Naive thymus-derived CD8-positive, alpha-beta T cell (primary cell): Measurements from ENCODE around the gene APOBR. TPM values are rescaled to one million over a fixed set of nuclear protein-coding genes. Genes with fewer than 3 reads are reported as not detected.
"Not testable (repeated sequence)": the region's sequence is repeated elsewhere in the genome, so short reads cannot be mapped to it uniquely, and the experiment has no call there.

Experiments
- ATAC-seq, 2 donors: fragments of 150-1000 bp; cut with Tn5 transposase in 1 of 2; sonication (Bioruptor Pico), chemical (Tn5 transposase) in 1 of 2; 1 replicate in 1 of 2; 2 replicates in 1 of 2; pipeline ENCODE4 v1.10.0; 2021; ENCODE audit warnings: mild to moderate bottlenecking in 2 of 2, moderate library complexity in 2 of 2
- POLR2A ChIA-PET: fragments of 350-600 bp; sonication (Branson Sonifier 250); formaldehyde crosslinking; loops from one replicate; lab custom pipeline; 2021; ENCODE audit warnings: antibody characterized with exemption; lab: Charles Lee
- DNase-seq, 10 donors: peaks; one replicate each; pipeline versions ENCODE4 v3.0.0 to v3.0.0-alpha.2; 2020 to 2022
- H3K27ac Mint-ChIP-seq, 10 donors: one replicate each; pipeline ENCODE4 v1.8.0; 2020 to 2022; ENCODE audit warnings: mild to moderate bottlenecking in 10 of 10, mixed read lengths in 10 of 10, moderate library complexity in 4 of 10, inconsistent platforms in 1 of 10
- H3K27me3 Mint-ChIP-seq, 5 donors: one replicate each; pipeline ENCODE4 v1.8.0; 2021 to 2022; ENCODE audit warnings: mixed read lengths in 5 of 5
- H3K36me3 Mint-ChIP-seq, 3 donors: one replicate each; pipeline ENCODE4 v1.8.0; 2020 to 2022; ENCODE audit warnings: mixed read lengths in 3 of 3, mild to moderate bottlenecking in 2 of 3, inconsistent platforms in 1 of 3
- H3K4me1 Mint-ChIP-seq, 4 donors: one replicate each; pipeline ENCODE4 v1.8.0; 2021 to 2022; ENCODE audit warnings: mixed read lengths in 4 of 4
- H3K4me3 Mint-ChIP-seq, 10 donors: one replicate each; pipeline ENCODE4 v1.8.0; 2020 to 2022; ENCODE audit warnings: mild to moderate bottlenecking in 10 of 10, mixed read lengths in 10 of 10, moderate library complexity in 6 of 10, inconsistent platforms in 1 of 10
- H3K9me3 Mint-ChIP-seq, 9 donors: one replicate each; pipeline ENCODE4 v1.8.0; 2020 to 2022; ENCODE audit warnings: mixed read lengths in 9 of 9, mild to moderate bottlenecking in 3 of 9, inconsistent platforms in 1 of 9, moderate library complexity in 1 of 9
- polyA plus RNA-seq, 3 donors: library from polyadenylated mRNA; unstranded; fragments of 300-500 nt; fragmentation: Illumina TruSeq; gene quantifications; one replicate each; pipeline ENCODE4 v1.2.3, GENCODE V29; 2021
- total RNA-seq, 8 experiments: library from RNA in 2 of 8; stranded (reverse) in 2 of 8; gene quantifications; one replicate each; pipeline ENCODE4 v1.2.3 and lab custom pipeline; 2021 to 2026

The APOBR gene
- total and polyA plus RNA-seq, 5 experiments from 2014 or later = 0.38 to 9.0 (median 1.1) TPM

- Mint-ChIP-seq H3K36me3 (no peaks in the 10 kb centered on the region), H3K27me3 (no peaks in the 10 kb centered on the region), H3K9me3 (no peaks in the 10 kb centered on the region), H3K27ac (no peak overlapping the region), H3K4me1 (peaks cover 0 to 7% (median 3%) of the 10 kb centered on the region in 4 donors), H3K4me3 (no peak overlapping the region)
- no peak for ATAC-seq
- POLR2A ChIA-PET = interaction anchor here (1.2 to 1.4 kb wide), 2 partner anchors 11 to 27 kb away, joined by 3 to 7 read pairs; partner anchors contain the start of gene APOBR
- no peak for DNase-seq
Observed at GRCh38 chr16:28520672-28521071, 26.2 kb downstream of the APOBR start.

GRCh38 chr16:28521436-28521835 lies 27.0 kb downstream of the APOBR start:
- Mint-ChIP-seq H3K9me3 (no peaks in the 10 kb centered on the region), H3K4me1 (peaks cover 0 to 7% (median 3%) of the 10 kb centered on the region in 4 donors), H3K27me3 (no peaks in the 10 kb centered on the region), H3K36me3 (no peaks in the 10 kb centered on the region), H3K27ac (peak overlapping the region in 2 of 10 donors; percentile 15 to 72), H3K4me3 (no peak overlapping the region)
- POLR2A ChIA-PET = interaction anchor here (1.4 kb wide), 1 partner anchor 27 kb away, joined by 7 read pairs; the partner anchor contains the start of gene APOBR
- no peak for DNase-seq
- no peak for ATAC-seq

GRCh38 chr16:28522792-28523191 lies 28.3 kb downstream of the APOBR start:
- DNase-seq = no peak
- no peaks in the 10 kb centered on the region for H3K36me3 Mint-ChIP-seq
- H3K4me1 Mint-ChIP-seq = peaks cover 0 to 7% (median 3%) of the 10 kb centered on the region in 4 donors
- H3K4me3 Mint-ChIP-seq = no peak overlapping the region
- no peaks in the 10 kb centered on the region for H3K27me3 Mint-ChIP-seq
- H3K27ac Mint-ChIP-seq = peak overlapping the region in 2 of 10 donors; percentile 1 to 2
- POLR2A ChIA-PET = interaction anchor here (0.7 to 0.9 kb wide), 2 partner anchors 11 to 398 kb away, joined by 3 read pairs; no protein-coding TSS in a partner anchor
- ATAC-seq = no peak
- no peaks in the 10 kb centered on the region for H3K9me3 Mint-ChIP-seq

- Mint-ChIP-seq H3K4me1 (peaks cover 0 to 7% (median 3%) of the 10 kb centered on the region in 4 donors), H3K4me3 (no peak overlapping the region), H3K36me3 (no peaks in the 10 kb centered on the region), H3K27me3 (no peaks in the 10 kb centered on the region), H3K9me3 (no peaks in the 10 kb centered on the region), H3K27ac (peak overlapping the region in 8 of 10 donors; percentile 12 to 87 (median 20))
- ATAC-seq = peak in 1 of 2 donors; percentile 48
- no peak for DNase-seq
- POLR2A ChIA-PET = interaction anchor here (0.9 kb wide), 1 partner anchor 297 kb away, joined by 4 read pairs; no protein-coding TSS in a partner anchor
Observed at GRCh38 chr16:28524681-28525171, 30.3 kb downstream of the APOBR start.

GRCh38 chr16:28526201-28527099 lies 32.0 kb downstream of the APOBR start:
- H3K9me3 Mint-ChIP-seq = no peaks in the 10 kb centered on the region
- H3K27me3 Mint-ChIP-seq = no peaks in the 10 kb centered on the region
- peak overlapping the region in 4 of 10 donors; percentile 38 to 69 (median 54) for H3K27ac Mint-ChIP-seq
- no peak overlapping the region for H3K4me3 Mint-ChIP-seq
- DNase-seq (no peak), ATAC-seq (no peak)
- H3K4me1 Mint-ChIP-seq = peaks cover 0 to 5% (median 3%) of the 10 kb centered on the region in 4 donors
- POLR2A ChIA-PET = interaction anchor here (1.0 kb wide), 1 partner anchor 8 kb away, joined by 4 read pairs; no protein-coding TSS in a partner anchor
- H3K36me3 Mint-ChIP-seq = no peaks in the 10 kb centered on the region

- H3K9me3 Mint-ChIP-seq, POLR2A ChIA-PET, ATAC-seq, H3K27me3 Mint-ChIP-seq, H3K36me3 Mint-ChIP-seq, DNase-seq, H3K4me1 Mint-ChIP-seq, H3K4me3 Mint-ChIP-seq: not testable (repeated sequence)
- peak overlapping the region in 1 of 10 donors; percentile 11 for H3K27ac Mint-ChIP-seq
Observed at GRCh38 chr16:28527100-28527785, 32.8 kb downstream of the APOBR start.

- H3K27ac Mint-ChIP-seq = no peak overlapping the region
- ATAC-seq (no peak), DNase-seq (no peak)
- POLR2A ChIA-PET = interaction anchor here (0.7 kb wide), 1 partner anchor 498 kb away, joined by 3 read pairs; no protein-coding TSS in a partner anchor
- peaks cover 2 to 10% (median 5%) of the 10 kb centered on the region in 4 donors for H3K4me1 Mint-ChIP-seq
- no peaks in the 10 kb centered on the region for H3K9me3 Mint-ChIP-seq
- H3K27me3 Mint-ChIP-seq = no peaks in the 10 kb centered on the region
- H3K36me3 Mint-ChIP-seq = no peaks in the 10 kb centered on the region
- H3K4me3 Mint-ChIP-seq = no peak overlapping the region
Observed at GRCh38 chr16:28527985-28528384, 33.5 kb downstream of the APOBR start.

- Mint-ChIP-seq H3K27me3 (no peaks in the 10 kb centered on the region), H3K9me3 (no peaks in the 10 kb centered on the region), H3K36me3 (no peaks in the 10 kb centered on the region), H3K27ac (no peak overlapping the region), H3K4me1 (peaks cover 2 to 13% (median 8%) of the 10 kb centered on the region in 4 donors), H3K4me3 (no peak overlapping the region)
- POLR2A ChIA-PET = interaction anchor here (0.7 to 1.0 kb wide), 2 partner anchors 34 to 498 kb away, joined by 3 read pairs; partner anchors contain the start of gene APOBR
- DNase-seq (no peak), ATAC-seq (no peak)
Observed at GRCh38 chr16:28528463-28528867, 34.0 kb downstream of the APOBR start.

- H3K27me3 Mint-ChIP-seq = no peaks in the 10 kb centered on the region
- H3K9me3 Mint-ChIP-seq = no peaks in the 10 kb centered on the region
- no peak overlapping the region for H3K4me3 Mint-ChIP-seq
- ATAC-seq (no peak), DNase-seq (no peak)
- H3K27ac Mint-ChIP-seq = peak overlapping the region in 1 of 10 donors; percentile 53
- H3K36me3 Mint-ChIP-seq = no peaks in the 10 kb centered on the region
- POLR2A ChIA-PET = interaction anchor here (1.0 kb wide), 1 partner anchor 35 kb away, joined by 3 read pairs; the partner anchor contains the start of gene APOBR
- H3K4me1 Mint-ChIP-seq = peaks cover 2 to 18% (median 12%) of the 10 kb centered on the region in 4 donors
Observed at GRCh38 chr16:28529124-28529523, 34.7 kb downstream of the APOBR start.

- peaks cover 17 to 32% (median 29%) of the 10 kb centered on the region in 4 donors for H3K4me1 Mint-ChIP-seq
- peak overlapping the region in 1 of 10 donors; percentile 40 for H3K4me3 Mint-ChIP-seq
- H3K9me3 Mint-ChIP-seq = no peaks in the 10 kb centered on the region
Observed at GRCh38 chr16:28531777-28532744, 37.6 kb downstream of the APOBR start.

More at GRCh38 chr16:28531777-28532744, 37.6 kb downstream of the APOBR start:
- no peaks in the 10 kb centered on the region for H3K27me3 Mint-ChIP-seq
- POLR2A ChIA-PET = interaction anchor here (3.2 kb wide), 1 partner anchor 39 kb away, joined by 44 read pairs; the partner anchor contains the start of genes APOBR and CLN3
- no peak for ATAC-seq
- peak overlapping the region in 9 of 10 donors; percentile 21 to 90 (median 56) for H3K27ac Mint-ChIP-seq
- no peak for DNase-seq
- peaks cover 0 to 4% (median 2%) of the 10 kb centered on the region in 3 donors for H3K36me3 Mint-ChIP-seq
